Neural progenitor cell (in vitro differentiated cells): ENCODE data around the gene HNF1B. TPM values are rescaled to one million over a fixed set of nuclear protein-coding genes. Genes with fewer than 3 reads are reported as not detected.
A peak's percentile ranks its signal among the peaks of the same experiment; 100 is the strongest.

Experiments used
- DNase-seq: peaks from one replicate; pipeline ENCODE4 v3.0.0-alpha.2; 2016; ENCODE audit warnings: low spot score
- H2AFZ ChIP-seq: fragments of 200-600 bp; sonication (generic); replicated peaks from 2 replicates; pipeline ENCODE4 v1.6.1; 2016; ENCODE audit warnings: antibody characterized with exemption
- H3F3A ChIP-seq: fragments of 200-600 bp; sonication (generic); 2 replicates; pipeline ENCODE4 v1.6.1; 2016; ENCODE audit warnings: antibody characterized with exemption, low read depth
- H3K27ac ChIP-seq: fragments of 200-600 bp; sonication (generic); 2 replicates; pipeline ENCODE4 v1.5.1; 2016; ENCODE audit warnings: mild to moderate bottlenecking
- H3K27me3 ChIP-seq: fragments of 200-600 bp; sonication (generic); 2 replicates; pipeline ENCODE4 v1.6.1; 2016; ENCODE audit warnings: mild to moderate bottlenecking, moderate library complexity
- H3K36me3 ChIP-seq: fragments of 200-600 bp; sonication (generic); 2 replicates; pipeline ENCODE4 v1.5.1; 2016
- H3K4me1 ChIP-seq: fragments of 200-600 bp; sonication (generic); 2 replicates; pipeline ENCODE4 v1.6.1; 2016; ENCODE audit warnings: mixed run types
- H3K4me2 ChIP-seq: fragments of 200-600 bp; sonication (generic); 2 replicates; pipeline ENCODE4 v1.6.1; 2016
- H3K4me3 ChIP-seq: fragments of 200-600 bp; sonication (generic); 2 replicates; pipeline ENCODE4 v1.5.1; 2016
- H3K79me2 ChIP-seq: fragments of 200-600 bp; sonication (generic); 2 replicates; pipeline ENCODE4 v1.6.1; 2016; ENCODE audit warnings: low read depth
- H3K9ac ChIP-seq: fragments of 200-600 bp; sonication (generic); 2 replicates; pipeline ENCODE4 v1.6.1; 2016
- H3K9me3 ChIP-seq: fragments of 200-600 bp; sonication (generic); 2 replicates; pipeline ENCODE4 v1.5.1; 2016; ENCODE audit warnings: low read depth
- H4K20me1 ChIP-seq: fragments of 200-600 bp; sonication (generic); 2 replicates; pipeline ENCODE4 v1.6.1; 2016; ENCODE audit warnings: low read depth
- H3K27ac Mint-ChIP-seq: 3 replicates; pipeline ENCODE4 v1.8.0; 2021; ENCODE audit warnings: mixed read lengths
- H3K27me3 Mint-ChIP-seq: 2 replicates; pipeline ENCODE4 v1.8.0; 2022; ENCODE audit warnings: low read depth, mild to moderate bottlenecking, inconsistent platforms, moderate library complexity, mixed read lengths; ENCODE audit not compliant: insufficient read depth
- H3K36me3 Mint-ChIP-seq: 3 replicates; pipeline ENCODE4 v1.8.0; 2021; ENCODE audit warnings: mixed read lengths
- H3K4me1 Mint-ChIP-seq: 3 replicates; pipeline ENCODE4 v1.8.0; 2021; ENCODE audit warnings: mixed read lengths
- H3K4me3 Mint-ChIP-seq: 3 replicates; pipeline ENCODE4 v1.8.0; 2021; ENCODE audit warnings: mild to moderate bottlenecking, moderate library complexity, mixed read lengths
- H3K9me3 Mint-ChIP-seq: 3 replicates; pipeline ENCODE4 v1.8.0; 2020; ENCODE audit warnings: mixed read lengths
- EZH2 ChIP-seq: fragments of 200-600 bp; sonication (generic); IDR thresholded peaks from 2 replicates; pipeline ENCODE4 v1.6.1; 2017; ENCODE audit warnings: antibody characterized with exemption, mild to moderate bottlenecking, moderate library complexity
- EZH2phosphoT487 ChIP-seq: fragments of 200-600 bp; sonication (generic); IDR thresholded peaks from 2 replicates; pipeline ENCODE4 v1.6.1; 2017; ENCODE audit warnings: antibody characterized with exemption
- total RNA-seq: library from RNA; depleted of rRNA; stranded (reverse); fragments of >200 nt; gene quantifications from 2 replicates; pipeline ENCODE4 v1.2.3, GENCODE V29; 2015; ENCODE audit warnings: low replicate concordance
- TF ChIP-seq, protein P1 (sequence below): fragments of 200-600 bp; sonication (generic); IDR thresholded peaks from 2 replicates; pipeline ENCODE4 v1.5.1; 2017; ENCODE audit warnings: antibody characterized with exemption, mild to moderate bottlenecking

Gene HNF1B
- total RNA-seq, 1 donor from 2014 or later = not detected

DNA sequence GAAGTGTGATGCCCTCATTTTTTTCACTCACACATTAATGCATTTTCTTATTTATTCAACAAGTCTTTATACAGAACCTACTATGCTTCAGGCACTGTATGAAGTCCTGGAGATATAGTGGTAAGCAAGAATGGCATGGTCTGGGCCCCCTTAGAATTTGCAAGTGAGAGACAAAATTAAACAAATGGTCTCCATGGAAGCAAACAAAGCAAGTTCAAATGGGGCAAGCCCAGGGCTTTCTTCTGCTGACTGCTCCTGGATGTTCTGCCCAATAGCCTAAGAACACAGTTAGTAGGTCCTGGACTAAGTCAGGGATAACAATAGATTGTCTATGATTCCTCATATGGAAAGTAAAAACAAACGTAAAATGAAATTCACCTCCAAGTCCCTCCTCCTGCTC, 70.3 kb downstream of the HNF1B start:
- Histone ChIP-seq H3K4me3 (no peak overlapping the region), H3K4me1 (no peaks in the 10 kb centered on the region), H3K9ac (no peak overlapping the region), H3K36me3 (no peaks in the 10 kb centered on the region), H2AFZ (no peak overlapping the region), H3K9me3 (no peaks in the 10 kb centered on the region), H4K20me1 (no peaks in the 10 kb centered on the region), H3K79me2 (no peaks in the 10 kb centered on the region), H3K27ac (no peak overlapping the region), H3F3A (no peaks in the 10 kb centered on the region), H3K4me2 (no peak overlapping the region), H3K27me3 (no peaks in the 10 kb centered on the region)
- Mint-ChIP-seq H3K36me3 (no peaks in the 10 kb centered on the region), H3K4me1 (peaks cover 27% of the 10 kb centered on the region), H3K4me3 (no peak overlapping the region), H3K27ac (no peak overlapping the region), H3K27me3 (peaks cover 13% of the 10 kb centered on the region), H3K9me3 (peaks cover 3% of the 10 kb centered on the region)
- DNase-seq = no peak
- TF ChIP-seq EZH2 (no peak), EZH2phosphoT487 (no peak)
- TF ChIP-seq, protein P1, sequence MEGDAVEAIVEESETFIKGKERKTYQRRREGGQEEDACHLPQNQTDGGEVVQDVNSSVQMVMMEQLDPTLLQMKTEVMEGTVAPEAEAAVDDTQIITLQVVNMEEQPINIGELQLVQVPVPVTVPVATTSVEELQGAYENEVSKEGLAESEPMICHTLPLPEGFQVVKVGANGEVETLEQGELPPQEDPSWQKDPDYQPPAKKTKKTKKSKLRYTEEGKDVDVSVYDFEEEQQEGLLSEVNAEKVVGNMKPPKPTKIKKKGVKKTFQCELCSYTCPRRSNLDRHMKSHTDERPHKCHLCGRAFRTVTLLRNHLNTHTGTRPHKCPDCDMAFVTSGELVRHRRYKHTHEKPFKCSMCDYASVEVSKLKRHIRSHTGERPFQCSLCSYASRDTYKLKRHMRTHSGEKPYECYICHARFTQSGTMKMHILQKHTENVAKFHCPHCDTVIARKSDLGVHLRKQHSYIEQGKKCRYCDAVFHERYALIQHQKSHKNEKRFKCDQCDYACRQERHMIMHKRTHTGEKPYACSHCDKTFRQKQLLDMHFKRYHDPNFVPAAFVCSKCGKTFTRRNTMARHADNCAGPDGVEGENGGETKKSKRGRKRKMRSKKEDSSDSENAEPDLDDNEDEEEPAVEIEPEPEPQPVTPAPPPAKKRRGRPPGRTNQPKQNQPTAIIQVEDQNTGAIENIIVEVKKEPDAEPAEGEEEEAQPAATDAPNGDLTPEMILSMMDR = no peak

DNA sequence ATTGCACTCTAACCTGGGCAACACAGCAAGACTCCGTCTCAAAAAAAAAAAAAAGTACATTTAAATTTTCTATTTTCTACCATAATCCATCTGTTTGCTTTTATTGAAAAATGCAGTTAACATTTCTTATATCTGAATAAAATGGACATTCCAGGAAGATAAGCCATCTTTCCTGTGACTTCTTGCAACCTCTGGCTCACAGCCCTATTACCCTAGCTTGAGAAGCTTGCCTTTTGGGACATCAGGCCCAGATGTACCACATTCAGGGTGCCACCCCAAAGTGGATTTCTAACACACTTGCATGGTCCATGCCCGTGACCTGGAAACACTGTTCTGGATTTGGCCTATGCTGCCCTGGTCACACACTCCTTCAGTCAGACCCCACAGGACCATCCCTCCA, 71.5 kb downstream of the HNF1B start:
- TF ChIP-seq EZH2phosphoT487 (no peak), EZH2 (no peak)
- TF ChIP-seq, protein P1 = no peak
- Histone ChIP-seq H3K36me3 (no peaks in the 10 kb centered on the region), H3K4me2 (no peak overlapping the region), H4K20me1 (no peaks in the 10 kb centered on the region), H3F3A (no peaks in the 10 kb centered on the region), H3K4me3 (no peak overlapping the region), H3K27ac (no peak overlapping the region), H3K9ac (no peak overlapping the region), H3K9me3 (no peaks in the 10 kb centered on the region), H3K4me1 (no peaks in the 10 kb centered on the region), H3K79me2 (no peaks in the 10 kb centered on the region), H2AFZ (no peak overlapping the region), H3K27me3 (no peaks in the 10 kb centered on the region)
- no peak for DNase-seq
- H3K27ac Mint-ChIP-seq = no peak overlapping the region
- peaks cover 9% of the 10 kb centered on the region for H3K27me3 Mint-ChIP-seq
- H3K4me3 Mint-ChIP-seq = peak overlapping the region; percentile 58
- H3K9me3 Mint-ChIP-seq = peaks cover under 1% of the 10 kb centered on the region
- H3K4me1 Mint-ChIP-seq = peaks cover 27% of the 10 kb centered on the region
- H3K36me3 Mint-ChIP-seq = no peaks in the 10 kb centered on the region

DNA sequence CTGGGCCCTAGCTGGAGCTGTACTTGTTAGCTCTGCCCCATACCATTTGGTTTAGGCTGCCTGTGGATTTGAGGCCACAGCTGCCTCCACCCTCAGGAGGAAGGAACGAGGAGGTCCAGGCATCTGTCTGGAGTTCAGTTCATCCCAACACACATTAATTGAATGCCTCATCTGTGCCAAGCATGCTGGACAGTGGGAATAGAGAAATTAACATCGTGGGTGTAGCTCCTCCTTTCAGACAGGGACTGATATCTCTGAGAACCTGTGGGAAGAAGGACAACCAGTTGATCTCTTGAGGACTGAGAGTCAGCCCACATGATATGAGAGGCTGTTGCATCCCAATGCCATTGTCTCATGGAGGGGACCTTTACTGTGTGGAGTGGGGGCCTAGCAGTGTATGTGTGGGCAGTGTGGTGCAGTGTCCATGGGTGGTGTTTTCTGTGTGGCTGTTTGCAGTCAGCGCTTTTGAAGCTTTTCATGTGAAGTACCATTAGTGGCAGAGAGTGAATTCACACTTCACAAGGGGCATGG, 72.2 kb downstream of the HNF1B start:
- Histone ChIP-seq H3K36me3 (no peaks in the 10 kb centered on the region), H3K27me3 (no peaks in the 10 kb centered on the region), H3F3A (no peaks in the 10 kb centered on the region), H4K20me1 (no peaks in the 10 kb centered on the region), H2AFZ (no peak overlapping the region), H3K9me3 (no peaks in the 10 kb centered on the region), H3K4me3 (no peak overlapping the region), H3K27ac (no peak overlapping the region), H3K9ac (no peak overlapping the region), H3K4me1 (no peaks in the 10 kb centered on the region), H3K4me2 (no peak overlapping the region), H3K79me2 (no peaks in the 10 kb centered on the region)
- H3K27ac Mint-ChIP-seq = peak overlapping the region; percentile 57
- H3K4me3 Mint-ChIP-seq = no peak overlapping the region
- H3K27me3 Mint-ChIP-seq = peaks cover 9% of the 10 kb centered on the region
- H3K9me3 Mint-ChIP-seq = no peaks in the 10 kb centered on the region
- no peak for TF ChIP-seq EZH2phosphoT487
- TF ChIP-seq EZH2 = no peak
- TF ChIP-seq, protein P1 = no peak
- no peak for DNase-seq
- H3K36me3 Mint-ChIP-seq = no peaks in the 10 kb centered on the region
- peaks cover 27% of the 10 kb centered on the region for H3K4me1 Mint-ChIP-seq
